CD14-positive monocyte (primary cell): ENCODE data around the gene WDR72. TPM values are rescaled to one million over a fixed set of nuclear protein-coding genes. Genes with fewer than 3 reads are reported as not detected.

Experiments used
- DNase-seq, 3 donors: peaks; one replicate each; pipeline ENCODE4 v3.0.0-alpha.2; 2011 to 2022
- H2AFZ ChIP-seq: 2 replicates; pipeline ENCODE4 v1.6.0; 2012; ENCODE audit warnings: mild to moderate bottlenecking, low read depth, low read length, inconsistent platforms; ENCODE audit not compliant: insufficient read depth, poor library complexity, severe bottlenecking
- H3K27ac ChIP-seq, 2 donors: 1 replicate in 1 of 2; 2 replicates in 1 of 2; pipeline ENCODE4 v1.5.1; 2012 to 2013; ENCODE audit warnings: low read length in 2 of 2, control low read depth in 1 of 2, inconsistent platforms in 1 of 2, low read depth in 1 of 2, mild to moderate bottlenecking in 1 of 2
- H3K27me3 ChIP-seq, 2 donors: one replicate each; pipeline versions ENCODE4 v1.6.0 to v1.6.1; 2011 to 2013; ENCODE audit warnings: low read length in 2 of 2; ENCODE audit not compliant: control insufficient read depth in 2 of 2, insufficient read depth in 2 of 2
- H3K36me3 ChIP-seq, 2 donors: replicated peaks in 1 of 2; 1 replicate in 1 of 2; 2 replicates in 1 of 2; pipeline versions ENCODE4 v1.5.1 to v1.6.1; 2012 to 2013; ENCODE audit warnings: low read length in 2 of 2, control low read depth in 1 of 2, inconsistent platforms in 1 of 2, mild to moderate bottlenecking in 1 of 2; ENCODE audit not compliant: insufficient read depth in 2 of 2, control insufficient read depth in 1 of 2
- H3K4me1 ChIP-seq, 2 donors: 1 replicate in 1 of 2; 2 replicates in 1 of 2; pipeline versions ENCODE4 v1.5.1 to v1.6.1; 2012 to 2013; ENCODE audit warnings: low read length in 2 of 2, control low read depth in 1 of 2, inconsistent platforms in 1 of 2, mild to moderate bottlenecking in 1 of 2, moderate library complexity in 1 of 2; ENCODE audit not compliant: insufficient read depth in 2 of 2, control insufficient read depth in 1 of 2
- H3K4me2 ChIP-seq: replicated peaks from 2 replicates; pipeline ENCODE3; 2012; ENCODE audit warnings: low read length, moderate library complexity, mild to moderate bottlenecking; ENCODE audit not compliant: poor library complexity, severe bottlenecking; ENCODE audit errors: extremely low read depth
- H3K4me3 ChIP-seq, 3 experiments: fragments of 200-600 bp in 1 of 3; sonication (generic) in 1 of 3; replicated peaks in 1 of 3; 1 replicate in 2 of 3; 2 replicates in 1 of 3; pipeline ENCODE4 v1.5.1; 2011 to 2013; ENCODE audit warnings: low read length in 3 of 3, mild to moderate bottlenecking in 3 of 3, control low read depth in 2 of 3, low read depth in 2 of 3, inconsistent platforms in 1 of 3, moderate library complexity in 1 of 3
- H3K79me2 ChIP-seq: 2 replicates; pipeline ENCODE4 v1.6.0; 2012; ENCODE audit warnings: mild to moderate bottlenecking, control low read depth, inconsistent platforms, low read length, moderate library complexity; ENCODE audit not compliant: insufficient read depth
- H3K9ac ChIP-seq: 2 replicates; pipeline ENCODE4 v1.6.0; 2017; ENCODE audit warnings: low read length, mild to moderate bottlenecking; ENCODE audit not compliant: insufficient read depth, poor library complexity, severe bottlenecking
- H3K9me3 ChIP-seq, 2 donors: replicated peaks in 1 of 2; 1 replicate in 1 of 2; 2 replicates in 1 of 2; pipeline versions ENCODE4 v1.5.1 to v1.6.1; 2012 to 2013; ENCODE audit warnings: low read length in 2 of 2, control low read depth in 1 of 2; ENCODE audit not compliant: control insufficient read depth in 1 of 2, insufficient read depth in 1 of 2
- H4K20me1 ChIP-seq: 2 replicates; pipeline ENCODE4 v1.6.0; 2012; ENCODE audit warnings: mild to moderate bottlenecking, low read length, control low read depth, moderate library complexity; ENCODE audit not compliant: insufficient read depth
- H3K27ac Mint-ChIP-seq, 7 donors: one replicate each; pipeline ENCODE4 v1.8.0; 2020; ENCODE audit warnings: mild to moderate bottlenecking in 7 of 7, mixed read lengths in 7 of 7, moderate library complexity in 6 of 7, inconsistent platforms in 2 of 7
- H3K27me3 Mint-ChIP-seq, 3 donors: one replicate each; pipeline ENCODE4 v1.8.0; 2021 to 2022; ENCODE audit warnings: low read depth in 3 of 3, mild to moderate bottlenecking in 3 of 3, mixed read lengths in 3 of 3, moderate library complexity in 3 of 3, inconsistent platforms in 1 of 3
- H3K36me3 Mint-ChIP-seq, 2 donors: one replicate each; pipeline ENCODE4 v1.8.0; 2020; ENCODE audit warnings: mixed read lengths in 2 of 2, inconsistent platforms in 1 of 2, mild to moderate bottlenecking in 1 of 2
- H3K4me1 Mint-ChIP-seq: one replicate; pipeline ENCODE4 v1.8.0; 2020; ENCODE audit warnings: mild to moderate bottlenecking, mixed read lengths
- H3K4me3 Mint-ChIP-seq, 2 donors: one replicate each; pipeline ENCODE4 v1.8.0; 2020; ENCODE audit warnings: mild to moderate bottlenecking in 2 of 2, mixed read lengths in 2 of 2, moderate library complexity in 1 of 2
- H3K9me3 Mint-ChIP-seq, 7 donors: one replicate each; pipeline ENCODE4 v1.8.0; 2020 to 2022; ENCODE audit warnings: mixed read lengths in 7 of 7, mild to moderate bottlenecking in 6 of 7, moderate library complexity in 6 of 7, inconsistent platforms in 2 of 7
- WGBS: methylation state at CpG from one replicate; pipeline ENCODE4 v1.1.5; 2013; ENCODE audit warnings: missing lambda C conversion rate; ENCODE audit not compliant: insufficient coverage; 5-methylcytosine and 5-hydroxymethylcytosine counted together
- intact Hi-C, 2 donors: fragments of 100-400 bp; cut with micrococcal nuclease; formaldehyde crosslinking; loops; one replicate each; pipeline versions ENCODE4 v1.15.0 to v1.15.1; 2023
- polyA plus RNA-seq, 3 donors: library from polyadenylated mRNA; depleted of rRNA in 1 of 3; unstranded in 2 of 3; stranded (reverse) in 1 of 3; fragments of 300-500 nt in 2 of 3; fragments of >200 nt in 1 of 3; fragmentation: Illumina TruSeq in 2 of 3; gene quantifications; 1 replicate in 2 of 3; 2 replicates in 1 of 3; pipeline ENCODE4 v1.2.3, GENCODE V29; 2012 to 2021
- TF ChIP-seq, protein P1 (sequence below): fragments of 200-600 bp; IDR thresholded peaks from one replicate; pipeline ENCODE4 v1.8.0; 2022; ENCODE audit warnings: antibody characterized with exemption, mild to moderate bottlenecking

The WDR72 gene
- polyA plus RNA-seq, 3 donors, result not detected

DNA sequence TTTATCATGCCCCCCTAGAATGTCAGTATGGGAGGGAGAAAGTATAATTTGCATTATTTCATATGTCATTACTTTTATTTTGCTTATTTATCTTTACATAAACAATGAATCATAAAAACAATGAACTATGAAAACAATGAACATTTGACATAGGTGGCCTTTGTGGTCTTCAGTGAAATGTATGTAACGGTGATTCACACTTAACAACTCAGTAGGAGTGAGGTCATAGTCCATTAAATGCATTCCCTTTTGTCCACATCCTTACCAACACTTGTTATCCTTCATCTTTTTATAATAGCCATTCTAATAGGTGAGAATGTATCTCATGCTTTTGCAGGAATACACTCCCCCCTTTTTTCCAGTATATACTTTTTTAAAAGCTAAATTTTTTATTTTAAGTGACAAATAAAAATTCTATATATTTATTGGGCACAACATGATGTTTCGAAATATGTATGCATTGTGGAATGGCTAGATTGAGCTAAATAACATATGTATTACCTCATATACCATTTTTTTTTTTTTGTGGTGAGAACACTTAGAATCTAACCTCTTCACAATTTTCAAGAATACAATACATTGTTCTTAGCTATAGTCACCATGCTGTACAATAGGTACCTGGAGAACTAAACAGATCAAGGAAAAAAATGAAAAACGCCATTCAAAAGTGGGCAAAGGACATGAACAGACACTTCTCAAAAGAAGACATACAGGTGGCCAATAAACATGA, 189.5 kb downstream of the WDR72 start:
- H3K4me1 ChIP-seq, result no peaks in the 10 kb centered on the region
- no peaks in the 10 kb centered on the region for H3K9me3 ChIP-seq
- Mint-ChIP-seq H3K36me3 (no peaks in the 10 kb centered on the region), H3K4me1 (no peaks in the 10 kb centered on the region), H3K9me3 (peaks cover 0 to 3% (median 0%) of the 10 kb centered on the region in 7 donors), H3K27me3 (peaks cover 0 to 3% (median 2%) of the 10 kb centered on the region in 3 donors), H3K4me3 (no peak overlapping the region), H3K27ac (no peak overlapping the region)
- H3K36me3 ChIP-seq, result no peaks in the 10 kb centered on the region
- WGBS, result no CpG with 5 or more reads among the region's 3 CpGs
- intact Hi-C loops, result no loop called here
- no peak overlapping the region for H3K27ac ChIP-seq
- H3K4me3 ChIP-seq, result no peak overlapping the region
- DNase-seq, result no peak
- TF ChIP-seq, protein P1, sequence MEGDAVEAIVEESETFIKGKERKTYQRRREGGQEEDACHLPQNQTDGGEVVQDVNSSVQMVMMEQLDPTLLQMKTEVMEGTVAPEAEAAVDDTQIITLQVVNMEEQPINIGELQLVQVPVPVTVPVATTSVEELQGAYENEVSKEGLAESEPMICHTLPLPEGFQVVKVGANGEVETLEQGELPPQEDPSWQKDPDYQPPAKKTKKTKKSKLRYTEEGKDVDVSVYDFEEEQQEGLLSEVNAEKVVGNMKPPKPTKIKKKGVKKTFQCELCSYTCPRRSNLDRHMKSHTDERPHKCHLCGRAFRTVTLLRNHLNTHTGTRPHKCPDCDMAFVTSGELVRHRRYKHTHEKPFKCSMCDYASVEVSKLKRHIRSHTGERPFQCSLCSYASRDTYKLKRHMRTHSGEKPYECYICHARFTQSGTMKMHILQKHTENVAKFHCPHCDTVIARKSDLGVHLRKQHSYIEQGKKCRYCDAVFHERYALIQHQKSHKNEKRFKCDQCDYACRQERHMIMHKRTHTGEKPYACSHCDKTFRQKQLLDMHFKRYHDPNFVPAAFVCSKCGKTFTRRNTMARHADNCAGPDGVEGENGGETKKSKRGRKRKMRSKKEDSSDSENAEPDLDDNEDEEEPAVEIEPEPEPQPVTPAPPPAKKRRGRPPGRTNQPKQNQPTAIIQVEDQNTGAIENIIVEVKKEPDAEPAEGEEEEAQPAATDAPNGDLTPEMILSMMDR, result no peak
- H3K79me2 ChIP-seq, result no peaks in the 10 kb centered on the region
- H2AFZ ChIP-seq, result no peak overlapping the region
- H3K4me2 ChIP-seq, result no peak overlapping the region
- H3K9ac ChIP-seq, result no peak overlapping the region
- H3K27me3 ChIP-seq, result no peaks in the 10 kb centered on the region
- H4K20me1 ChIP-seq, result no peaks in the 10 kb centered on the region

DNA sequence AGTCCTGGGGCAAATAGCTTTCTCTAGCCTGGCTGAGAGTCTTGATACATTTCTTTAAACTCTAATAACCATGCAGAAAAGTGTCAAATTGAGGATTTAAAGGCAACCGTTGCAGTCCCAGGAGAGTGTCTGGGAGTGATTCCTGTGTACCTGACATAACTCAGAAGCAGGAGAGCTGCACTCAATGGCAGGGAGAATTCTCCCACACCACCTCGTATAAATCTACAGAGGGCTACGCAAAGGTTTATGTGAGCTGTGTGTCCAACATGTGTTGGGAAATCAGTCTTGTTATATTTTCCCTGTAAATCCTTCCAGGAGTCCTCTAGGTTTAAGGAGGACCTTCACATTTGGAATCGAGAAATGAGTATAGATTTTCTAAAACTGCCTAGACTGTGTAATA, 192.6 kb downstream of the WDR72 start:
- peaks cover 0 to 3% (median 2%) of the 10 kb centered on the region in 3 donors for H3K27me3 Mint-ChIP-seq
- no peaks in the 10 kb centered on the region for H3K4me1 Mint-ChIP-seq
- H3K27ac Mint-ChIP-seq, result no peak overlapping the region

More for the DNA sequence above, 192.6 kb downstream of the WDR72 start:
- intact Hi-C loops, result no loop called here
- Histone ChIP-seq H3K36me3 (no peaks in the 10 kb centered on the region), H3K4me3 (no peak overlapping the region), H3K4me1 (no peaks in the 10 kb centered on the region), H4K20me1 (no peaks in the 10 kb centered on the region), H3K27ac (no peak overlapping the region), H3K9ac (no peak overlapping the region), H3K27me3 (no peaks in the 10 kb centered on the region), H3K79me2 (no peaks in the 10 kb centered on the region), H2AFZ (no peak overlapping the region), H3K9me3 (no peaks in the 10 kb centered on the region), H3K4me2 (no peak overlapping the region)
- H3K4me3 Mint-ChIP-seq, result no peak overlapping the region
- H3K9me3 Mint-ChIP-seq, result peaks cover 0 to 2% (median 0%) of the 10 kb centered on the region in 7 donors
- WGBS, result no CpG with 5 or more reads among the region's 4 CpGs
- H3K36me3 Mint-ChIP-seq, result no peaks in the 10 kb centered on the region
- DNase-seq, result no peak
- TF ChIP-seq, protein P1, result no peak
